ENCODE results near the gene CDCA7L. TPM values are rescaled to one million over a fixed set of nuclear protein-coding genes. Genes with fewer than 3 reads are reported as not detected.

The CDCA7L gene
- total and polyA plus RNA-seq, 2 of the 4 experiments (the other 2 are of a cell fraction), result 20.4 to 35.0 TPM

DNA sequence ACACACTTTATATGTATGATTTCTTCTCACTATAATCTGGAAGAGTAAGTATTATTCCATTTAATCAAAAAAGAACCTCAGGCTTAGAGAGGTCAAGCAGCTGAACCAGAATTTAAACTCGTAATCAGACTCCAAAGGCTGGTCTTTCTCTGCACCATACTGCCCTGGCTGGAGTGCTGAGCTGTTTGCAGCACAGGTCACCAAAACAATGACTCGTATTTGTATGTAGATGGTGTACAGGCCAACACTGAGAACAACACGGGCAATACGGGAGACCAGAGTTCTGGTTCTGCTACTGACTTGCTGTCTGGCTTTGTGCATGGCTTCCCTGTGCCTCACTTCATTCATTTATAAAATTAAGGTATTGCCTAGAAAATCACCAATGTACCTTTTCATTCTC, 57.9 kb downstream of the CDCA7L start:
- Histone ChIP-seq H2BK20ac (ENCODE audit: low read depth, low read length) (no peak overlapping the region), H2BK15ac (ENCODE audit: low read depth, low read length) (no peak overlapping the region), H4K20me1 (ENCODE audit: insufficient read depth, low read length) (no peaks in the 10 kb centered on the region), H3K4me1 (ENCODE audit: control insufficient read depth, insufficient read depth, low read length) (no peaks in the 10 kb centered on the region), H2AK5ac (ENCODE audit: low read depth, low read length) (no peak overlapping the region), H3K27ac (ENCODE audit: insufficient read depth, low read length) (no peak overlapping the region), H4K8ac (ENCODE audit: low read depth in 2 of 2, low read length in 2 of 2) (no peak overlapping the region), H3K9ac (ENCODE audit: low read depth, low read length) (no peak overlapping the region), H3K79me1 (ENCODE audit: low read depth in 1 of 2, low read length in 2 of 2) (no peaks in the 10 kb centered on the region), H3K9me1 (ENCODE audit: insufficient read depth, low read length) (no peaks in the 10 kb centered on the region), H2BK5ac (ENCODE audit: low read depth, low read length, poor library complexity, severe bottlenecking) (no peak overlapping the region), H3K4me3 (ENCODE audit: insufficient read depth, low read depth, low read length) (no peak overlapping the region), H3K9me3 (ENCODE audit: control insufficient read depth, insufficient read depth, low read length) (no peaks in the 10 kb centered on the region), H2BK120ac (ENCODE audit: low read depth, low read length) (no peak overlapping the region), H3K56ac (ENCODE audit: extremely low read depth, insufficient read depth, low read length) (no peak overlapping the region), H3K27me3 (ENCODE audit: control insufficient read depth, insufficient read depth, low read length) (no peaks in the 10 kb centered on the region), H3K4ac (ENCODE audit: low read depth, low read length) (no peak overlapping the region), H4K91ac (ENCODE audit: insufficient read depth, low read depth, low read length) (no peak overlapping the region), H3K18ac (ENCODE audit: low read depth, low read length) (no peak overlapping the region), H4K5ac (ENCODE audit: low read depth, low read length) (no peak overlapping the region), H3K23ac (ENCODE audit: low read depth, low read length) (no peak overlapping the region), H2AK9ac (replicated peaks; ENCODE audit: low read depth, low read length, poor library complexity) (no peak overlapping the region), H3K4me2 (ENCODE audit: low read depth, low read length) (no peak overlapping the region), H2AFZ (replicated peaks; ENCODE audit: low read length, poor library complexity) (no peak overlapping the region), H3K36me3 (ENCODE audit: control insufficient read depth, insufficient read depth, low read length) (no peaks in the 10 kb centered on the region), H3K14ac (replicated peaks; ENCODE audit: low read depth, low read length) (no peak overlapping the region)
- TF ChIP-seq, protein P1, sequence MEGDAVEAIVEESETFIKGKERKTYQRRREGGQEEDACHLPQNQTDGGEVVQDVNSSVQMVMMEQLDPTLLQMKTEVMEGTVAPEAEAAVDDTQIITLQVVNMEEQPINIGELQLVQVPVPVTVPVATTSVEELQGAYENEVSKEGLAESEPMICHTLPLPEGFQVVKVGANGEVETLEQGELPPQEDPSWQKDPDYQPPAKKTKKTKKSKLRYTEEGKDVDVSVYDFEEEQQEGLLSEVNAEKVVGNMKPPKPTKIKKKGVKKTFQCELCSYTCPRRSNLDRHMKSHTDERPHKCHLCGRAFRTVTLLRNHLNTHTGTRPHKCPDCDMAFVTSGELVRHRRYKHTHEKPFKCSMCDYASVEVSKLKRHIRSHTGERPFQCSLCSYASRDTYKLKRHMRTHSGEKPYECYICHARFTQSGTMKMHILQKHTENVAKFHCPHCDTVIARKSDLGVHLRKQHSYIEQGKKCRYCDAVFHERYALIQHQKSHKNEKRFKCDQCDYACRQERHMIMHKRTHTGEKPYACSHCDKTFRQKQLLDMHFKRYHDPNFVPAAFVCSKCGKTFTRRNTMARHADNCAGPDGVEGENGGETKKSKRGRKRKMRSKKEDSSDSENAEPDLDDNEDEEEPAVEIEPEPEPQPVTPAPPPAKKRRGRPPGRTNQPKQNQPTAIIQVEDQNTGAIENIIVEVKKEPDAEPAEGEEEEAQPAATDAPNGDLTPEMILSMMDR (conservative IDR thresholded peaks at IDR 0.05; ENCODE audit: low read depth, low read length), result no peak
- TF ChIP-seq CEBPB (IDR thresholded peaks at IDR 0.05; ENCODE audit: low read depth, low read length) (no peak), SMC3 (IDR thresholded peaks at IDR 0.05; ENCODE audit: low read depth, low read length) (no peak), FOS (IDR thresholded peaks at IDR 0.05; ENCODE audit: low read depth, low read length) (no peak), RAD21 (IDR thresholded peaks at IDR 0.05; ENCODE audit: low read length) (no peak), MAZ (IDR thresholded peaks at IDR 0.05; ENCODE audit: borderline replicate concordance, low read depth, low read length) (no peak), BHLHE40 (IDR thresholded peaks at IDR 0.05; ENCODE audit: low read depth, low read length) (no peak), RCOR1 (IDR thresholded peaks at IDR 0.05; ENCODE audit: insufficient replicate concordance, low read length) (no peak), RFX5 (IDR thresholded peaks at IDR 0.05; ENCODE audit: low read depth, low read length) (no peak)
- TF ChIP-seq, protein P2, sequence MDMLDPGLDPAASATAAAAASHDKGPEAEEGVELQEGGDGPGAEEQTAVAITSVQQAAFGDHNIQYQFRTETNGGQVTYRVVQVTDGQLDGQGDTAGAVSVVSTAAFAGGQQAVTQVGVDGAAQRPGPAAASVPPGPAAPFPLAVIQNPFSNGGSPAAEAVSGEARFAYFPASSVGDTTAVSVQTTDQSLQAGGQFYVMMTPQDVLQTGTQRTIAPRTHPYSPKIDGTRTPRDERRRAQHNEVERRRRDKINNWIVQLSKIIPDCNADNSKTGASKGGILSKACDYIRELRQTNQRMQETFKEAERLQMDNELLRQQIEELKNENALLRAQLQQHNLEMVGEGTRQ (IDR thresholded peaks at IDR 0.05; ENCODE audit: low read depth, low read length), result no peak
- TF ChIP-seq, protein P3, sequence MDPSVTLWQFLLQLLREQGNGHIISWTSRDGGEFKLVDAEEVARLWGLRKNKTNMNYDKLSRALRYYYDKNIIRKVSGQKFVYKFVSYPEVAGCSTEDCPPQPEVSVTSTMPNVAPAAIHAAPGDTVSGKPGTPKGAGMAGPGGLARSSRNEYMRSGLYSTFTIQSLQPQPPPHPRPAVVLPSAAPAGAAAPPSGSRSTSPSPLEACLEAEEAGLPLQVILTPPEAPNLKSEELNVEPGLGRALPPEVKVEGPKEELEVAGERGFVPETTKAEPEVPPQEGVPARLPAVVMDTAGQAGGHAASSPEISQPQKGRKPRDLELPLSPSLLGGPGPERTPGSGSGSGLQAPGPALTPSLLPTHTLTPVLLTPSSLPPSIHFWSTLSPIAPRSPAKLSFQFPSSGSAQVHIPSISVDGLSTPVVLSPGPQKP (IDR thresholded peaks at IDR 0.05; ENCODE audit: borderline replicate concordance, low read depth, low read length), result no peak
- dilution Hi-C loops (cut with HindIII; ENCODE audit: low sequenced_read_pairs, unreplicated experiment), result no loop called here
- intact Hi-C loops (cut with micrococcal nuclease), result no loop called here
- ChIA-PET CTCF (interaction anchor here (0.6 kb wide), 1 partner anchor 464 kb away, joined by 3 read pairs; no protein-coding TSS in a partner anchor), POLR2A (ENCODE audit: unreplicated experiment) (no interaction called here)
- DNase-seq, result no peak
- BruUV-seq (replicated peaks), result no TSS peak
- ATAC-seq (ENCODE audit: low read depth), result no peak
- no CpG with 5 or more reads among the region's 4 CpGs for WGBS, 2 experiments (ENCODE audit: extremely low coverage in 2 of 2, insufficient read length in 1 of 2)
- in situ Hi-C loops (cut with MboI; ENCODE audit: low sequenced_read_pairs), result no loop called here
